ENCODE measurements around the gene DVL1.
A peak's percentile ranks its signal among the peaks of the same experiment; 100 is the strongest.

The DVL1 gene

DNA sequence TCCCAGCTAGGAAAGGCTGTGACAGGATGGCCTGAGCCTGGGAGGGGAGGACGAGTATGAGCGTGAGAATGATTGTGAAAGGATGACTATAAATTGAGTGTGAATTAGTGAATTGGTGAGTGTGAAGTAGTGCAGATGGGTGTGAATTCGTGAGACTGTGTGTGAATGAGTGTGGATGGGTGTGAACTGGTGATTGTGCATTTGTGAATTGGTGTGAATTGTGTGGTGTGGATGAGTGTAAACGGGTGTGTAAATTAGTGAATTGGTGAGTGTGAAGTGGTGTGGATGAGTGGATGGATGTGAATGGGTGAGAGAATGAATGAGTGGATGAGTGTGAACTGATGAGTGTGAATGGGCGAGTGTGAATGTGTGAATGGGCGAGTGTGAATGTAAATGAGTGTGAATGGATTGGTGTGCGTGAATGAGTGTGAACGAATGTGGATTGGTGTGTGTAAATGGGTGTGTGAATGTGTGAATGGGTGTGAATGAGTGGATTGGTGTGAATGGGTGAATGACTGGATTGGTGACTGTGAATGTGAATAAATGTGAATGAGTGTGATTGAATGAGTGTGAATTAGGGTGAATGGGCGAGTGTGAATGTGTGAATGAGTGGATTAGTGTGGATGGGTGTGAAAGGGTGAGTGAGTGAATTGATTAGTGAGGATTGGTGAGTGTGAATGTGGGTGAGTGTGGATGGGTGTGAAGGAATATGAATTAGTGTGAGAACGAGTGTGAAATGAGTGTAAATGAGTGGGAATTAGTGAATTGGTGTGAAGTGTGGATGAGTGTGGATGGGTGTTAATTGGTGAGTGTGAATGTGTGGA is 16.9 kb upstream of the DVL1 start:
- Histone ChIP-seq H3K9me3 (peaks cover 19% of the 10 kb centered on the region), H4K20me1 (peaks cover 7% of the 10 kb centered on the region; the same call in 1 of the 2 replicates), H3K4me1 (peaks cover 21% of the 10 kb centered on the region), H3K9ac (no peak overlapping the region), H3K27me3 (no peaks in the 10 kb centered on the region), H3K36me3 (no peaks in the 10 kb centered on the region), H3K4me3 (no peak overlapping the region), H3K27ac (no peak overlapping the region), H3K4me2 (no peak overlapping the region)
- no peak for TF ChIP-seq Cebpa-rat (IDR thresholded peaks at IDR 0.05)

DNA sequence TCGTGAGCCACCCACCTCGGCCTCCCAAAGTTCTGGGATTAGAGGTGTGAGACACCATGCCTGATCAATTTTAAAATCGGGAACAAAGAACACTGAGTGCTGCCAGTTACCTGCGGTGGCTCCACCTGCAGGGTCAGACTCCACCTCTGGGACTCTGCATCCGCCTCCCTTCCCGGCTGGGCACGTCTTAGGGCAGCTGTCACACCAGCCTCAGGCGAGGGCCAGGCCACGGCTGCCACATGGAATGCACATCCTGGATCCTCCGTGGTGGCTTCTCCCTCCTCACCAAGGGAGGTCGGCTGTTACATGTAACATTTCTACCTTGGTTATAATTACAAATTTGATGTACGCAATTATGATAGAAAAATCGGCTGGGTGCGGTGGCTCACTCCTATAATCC is 15.0 kb upstream of the DVL1 start:
- Histone ChIP-seq H3K9ac (no peak overlapping the region), H4K20me1 (no peaks in the 10 kb centered on the region), H3K36me3 (no peaks in the 10 kb centered on the region), H3K4me3 (no peak overlapping the region), H3K27me3 (no peaks in the 10 kb centered on the region), H3K4me2 (no peak overlapping the region), H3K9me3 (peaks cover 19% of the 10 kb centered on the region), H3K4me1 (peaks cover 11% of the 10 kb centered on the region), H3K27ac (no peak overlapping the region)
- TF ChIP-seq Cebpa-rat (IDR thresholded peaks at IDR 0.05), result no peak

DNA sequence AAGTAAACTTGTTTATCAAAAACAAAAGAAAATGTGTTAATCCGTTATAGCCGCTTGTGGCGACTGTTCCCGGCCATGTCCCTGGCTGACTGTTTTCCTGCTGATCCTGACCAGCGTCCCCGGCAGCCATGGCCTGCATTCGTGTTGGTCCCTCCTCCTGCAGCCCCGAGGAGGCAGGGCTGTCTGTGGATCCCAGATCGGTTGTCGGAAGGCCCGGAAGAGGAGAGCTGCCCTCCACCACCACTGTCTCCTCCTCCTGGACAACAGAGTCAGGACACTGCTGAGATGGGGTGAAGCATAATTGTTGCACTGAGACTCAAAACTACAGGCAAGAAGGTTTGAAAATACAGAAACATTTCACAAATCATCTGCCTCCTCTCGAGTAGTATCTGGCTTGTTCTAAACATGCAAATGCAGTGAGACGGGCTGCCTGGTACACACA is 12.8 kb upstream of the DVL1 start:
- Histone ChIP-seq H4K20me1 (no peaks in the 10 kb centered on the region), H3K27me3 (no peaks in the 10 kb centered on the region), H3K27ac (no peak overlapping the region), H3K4me2 (no peak overlapping the region), H3K36me3 (no peaks in the 10 kb centered on the region), H3K4me3 (no peak overlapping the region), H3K4me1 (peaks cover 31% of the 10 kb centered on the region), H3K9ac (no peak overlapping the region), H3K9me3 (peaks cover 15% of the 10 kb centered on the region)
- no peak for TF ChIP-seq Cebpa-rat (IDR thresholded peaks at IDR 0.05)

DNA sequence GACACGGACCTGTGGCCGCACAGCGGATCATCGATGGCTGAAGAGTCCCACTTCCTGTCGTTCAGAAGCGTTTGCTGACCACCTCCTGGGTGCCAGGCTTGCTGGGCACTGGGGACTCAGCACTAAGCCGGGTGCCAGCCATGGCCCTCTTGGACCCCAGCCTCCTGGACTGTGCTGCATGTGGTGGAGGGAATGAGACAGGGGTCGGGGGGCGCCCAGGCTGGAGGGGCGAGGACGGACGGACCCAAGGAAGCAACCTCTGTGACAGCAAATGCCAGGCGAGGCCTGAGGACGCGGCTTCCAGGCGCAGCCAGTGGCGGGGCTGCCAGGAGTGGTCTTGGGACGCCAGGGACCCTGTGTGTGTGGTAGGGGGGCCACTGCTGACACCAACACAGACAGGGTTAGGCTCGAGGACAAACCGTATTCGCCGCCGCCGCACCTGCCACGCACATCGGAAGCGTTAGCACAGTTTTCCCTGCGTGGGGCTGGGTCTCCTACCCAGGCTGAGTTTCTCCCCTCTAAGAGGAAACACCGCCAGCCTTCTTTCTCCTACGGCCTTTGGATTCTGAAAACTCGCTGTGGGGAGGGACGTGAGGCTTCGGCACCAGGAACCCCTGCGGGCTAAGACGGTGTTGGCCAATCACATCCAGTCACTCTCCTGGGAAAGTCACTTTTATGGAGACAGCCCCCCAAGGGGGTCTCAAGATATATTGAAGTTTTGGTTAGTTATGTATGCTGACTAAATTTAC is 12.2 kb upstream of the DVL1 start:
- no peak overlapping the region for H3K4me2 ChIP-seq

DNA sequence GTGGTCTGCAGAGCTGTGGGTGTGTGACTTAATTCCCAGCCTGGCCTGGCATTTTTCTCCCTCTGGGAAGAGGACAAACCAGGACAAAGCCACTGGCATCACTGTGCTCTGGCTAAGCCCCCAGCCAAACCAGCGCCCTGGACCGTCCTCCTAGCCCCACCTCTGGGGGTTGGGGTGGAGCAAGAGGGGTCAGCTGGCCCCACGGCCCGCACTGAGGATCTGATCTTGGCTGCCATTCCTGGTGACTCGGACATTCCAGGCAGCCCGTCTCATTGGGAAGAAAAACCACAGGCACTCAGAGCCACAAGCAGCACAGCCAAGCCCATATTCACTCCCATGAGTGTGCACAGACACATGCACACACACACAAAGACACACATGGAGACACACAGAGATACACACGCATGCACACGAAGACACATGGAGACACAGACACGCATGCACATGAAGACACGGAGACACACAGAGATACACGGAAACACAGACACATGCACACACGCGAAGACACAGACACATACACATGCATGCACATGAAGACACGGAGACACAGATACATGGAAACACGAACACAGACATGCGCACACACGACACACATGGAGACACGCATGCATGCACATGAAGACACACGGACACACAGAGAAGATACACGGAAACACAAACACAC is 11.4 kb upstream of the DVL1 start:
- H3K4me3 ChIP-seq, result no peak overlapping the region

More for the DNA sequence above, 12.2 kb upstream of the DVL1 start:
- Histone ChIP-seq H3K27ac (no peak overlapping the region), H4K20me1 (no peaks in the 10 kb centered on the region), H3K9me3 (peaks cover 9% of the 10 kb centered on the region), H3K27me3 (no peaks in the 10 kb centered on the region), H3K4me3 (no peak overlapping the region), H3K9ac (no peak overlapping the region), H3K4me1 (peaks cover 33% of the 10 kb centered on the region), H3K36me3 (no peaks in the 10 kb centered on the region)
- TF ChIP-seq Cebpa-rat (IDR thresholded peaks at IDR 0.05), result no peak

DNA sequence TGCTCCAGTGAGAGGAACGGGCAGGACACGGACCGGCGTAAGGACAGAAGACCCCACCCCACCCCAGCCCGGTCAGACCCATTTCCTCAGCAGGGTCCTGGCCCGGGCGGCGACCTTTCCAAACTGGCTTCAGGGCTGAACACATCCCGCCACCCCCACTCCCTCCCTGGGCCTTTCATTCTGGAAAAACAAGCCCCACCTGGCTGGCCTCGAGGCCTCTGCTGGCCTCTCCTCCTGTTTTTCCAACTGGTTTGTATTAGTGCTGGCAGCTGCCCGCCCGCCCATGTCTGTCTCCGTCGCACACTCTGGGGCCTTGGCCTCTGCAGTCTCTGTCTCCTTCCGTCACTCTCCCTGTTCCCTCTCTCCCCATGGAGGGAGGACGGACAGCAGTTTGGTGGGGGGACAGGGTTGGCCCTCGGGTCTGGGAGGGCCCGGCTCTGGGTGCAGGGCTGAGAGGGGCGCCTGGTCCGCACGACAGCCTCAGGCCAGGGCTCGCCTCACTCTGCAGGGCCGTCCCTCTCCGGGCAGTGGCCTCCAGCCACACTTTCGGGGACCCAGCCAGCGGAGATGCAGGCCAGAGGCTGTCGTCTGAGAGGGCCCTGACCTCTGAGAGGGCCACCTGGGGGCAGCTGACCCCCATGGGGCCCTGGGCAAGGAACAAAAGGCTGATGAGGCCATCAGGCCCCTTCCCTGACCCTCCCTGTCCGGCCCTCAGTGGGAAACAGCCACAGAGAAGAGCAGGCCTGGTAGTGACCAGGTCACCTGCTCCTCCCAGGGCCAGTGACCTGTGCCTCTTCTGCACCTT is 10.6 kb upstream of the DVL1 start:
- Histone ChIP-seq H3K4me3 (no peak overlapping the region), H3K27ac (no peak overlapping the region)

More for the DNA sequence above, 11.4 kb upstream of the DVL1 start:
- Histone ChIP-seq H3K27ac (no peak overlapping the region), H4K20me1 (no peaks in the 10 kb centered on the region), H3K4me2 (no peak overlapping the region), H3K4me1 (peaks cover 33% of the 10 kb centered on the region), H3K36me3 (no peaks in the 10 kb centered on the region), H3K9me3 (peaks cover 1% of the 10 kb centered on the region; the same call in 1 of the 2 replicates), H3K27me3 (no peaks in the 10 kb centered on the region), H3K9ac (no peak overlapping the region)
- TF ChIP-seq Cebpa-rat (IDR thresholded peaks at IDR 0.05), result no peak

DNA sequence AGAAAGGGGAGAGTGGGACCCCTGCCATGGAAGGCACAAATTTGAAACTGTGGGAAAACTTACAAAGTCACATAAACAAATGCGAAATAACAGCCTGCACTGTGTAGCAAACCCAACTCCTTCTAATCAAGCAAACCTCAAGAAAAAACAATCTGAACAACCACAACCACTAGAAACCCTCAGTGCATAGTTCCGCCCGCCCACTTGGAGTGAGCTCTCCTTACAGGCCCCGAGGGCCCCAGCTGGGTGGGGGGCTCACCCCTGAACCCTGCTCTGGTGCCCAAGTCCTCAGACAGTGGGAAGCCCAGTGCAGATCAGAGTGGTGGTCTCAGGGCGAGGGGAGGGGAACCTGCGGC is 10.1 kb upstream of the DVL1 start:
- peak overlapping the region; percentile 97 for H3K4me2 ChIP-seq
- H4K20me1 ChIP-seq, result peaks cover 3% of the 10 kb centered on the region
- TF ChIP-seq Cebpa-rat (IDR thresholded peaks at IDR 0.05), result no peak
- H3K27me3 ChIP-seq, result peaks cover 13% of the 10 kb centered on the region
- H3K4me1 ChIP-seq, result peaks cover 40% of the 10 kb centered on the region
- H3K36me3 ChIP-seq, result no peaks in the 10 kb centered on the region
- no peaks in the 10 kb centered on the region for H3K9me3 ChIP-seq
- peak overlapping the region; percentile 44 for H3K4me3 ChIP-seq
- H3K9ac ChIP-seq, result peak overlapping the region; percentile 61; the same call in 1 of the 2 replicates
- peak overlapping the region; percentile 58 for H3K27ac ChIP-seq

More for the DNA sequence above, 10.6 kb upstream of the DVL1 start:
- Histone ChIP-seq H3K4me2 (peak overlapping the region; percentile 97), H3K36me3 (no peaks in the 10 kb centered on the region), H3K9ac (no peak overlapping the region), H4K20me1 (no peaks in the 10 kb centered on the region), H3K4me1 (peaks cover 34% of the 10 kb centered on the region), H3K27me3 (peaks cover 7% of the 10 kb centered on the region), H3K9me3 (no peaks in the 10 kb centered on the region)
- no peak for TF ChIP-seq Cebpa-rat (IDR thresholded peaks at IDR 0.05)

DNA sequence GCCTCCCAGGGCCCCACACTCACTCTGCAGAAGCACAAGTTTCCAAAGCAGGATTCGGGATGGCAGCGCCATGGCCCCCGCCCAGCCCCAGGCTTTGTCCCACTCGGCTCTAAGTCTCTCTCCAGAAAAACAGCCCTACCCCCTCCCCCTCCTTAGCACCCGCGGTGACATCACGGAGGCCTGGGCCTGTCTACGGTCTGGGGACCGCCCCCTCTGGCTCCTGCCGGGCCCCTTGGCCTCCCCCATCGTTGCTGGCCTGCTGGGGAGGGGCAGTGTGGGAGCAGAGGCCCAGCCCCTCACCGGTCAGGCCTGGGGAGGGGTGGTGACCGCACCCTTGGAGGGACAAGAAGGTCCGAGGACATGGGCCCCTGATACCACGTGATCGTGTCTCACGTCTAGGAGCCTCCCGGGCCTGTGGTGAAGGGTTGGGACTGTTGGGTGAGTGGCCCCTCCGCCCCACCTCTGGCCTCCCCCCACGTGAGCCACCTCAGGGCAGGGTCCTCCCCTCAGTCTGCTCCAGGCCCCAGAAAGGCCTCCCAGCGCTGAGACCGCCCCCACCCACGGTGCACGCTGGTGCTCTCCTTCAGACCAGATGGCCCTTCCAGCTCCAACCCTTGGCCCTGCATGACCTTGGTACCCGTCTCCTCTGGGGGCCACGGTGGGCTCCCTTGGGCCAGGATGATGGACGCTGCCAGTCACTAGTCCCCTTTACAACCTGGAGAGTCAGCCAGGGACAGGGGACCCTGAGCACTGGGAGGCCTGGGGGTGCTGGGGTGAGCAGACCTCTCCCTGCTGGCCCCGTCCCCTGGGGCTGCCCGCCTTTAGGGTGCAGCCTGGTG is 9.4 kb upstream of the DVL1 start, which contains the start of gene MXRA8:
Gene MXRA8 (minus strand): TSS at position 123 of the 839 bp plus-strand sequence. CDS start 51 bp downstream, at position 72.
- no peak for TF ChIP-seq Cebpa-rat (IDR thresholded peaks at IDR 0.05)
- Histone ChIP-seq H3K9me3 (no peaks in the 10 kb centered on the region), H3K4me3 (peak within 1 kb of the TSS; percentile 44), H3K4me1 (peaks cover 46% of the 10 kb centered on the region), H3K4me2 (peak within 1 kb of the TSS; percentile 97), H4K20me1 (peaks cover 9% of the 10 kb centered on the region), H3K27me3 (peaks cover 19% of the 10 kb centered on the region), H3K36me3 (no peaks in the 10 kb centered on the region), H3K27ac (peak within 1 kb of the TSS; percentile 58), H3K9ac (peak within 1 kb of the TSS; percentile 61; the same call in 1 of the 2 replicates)

All from BLaER1 (cell line).